ENCODE data around the gene MRPL12.

The MRPL12 gene

GRCh38 chr17:81741594-81742452 lies 38.7 kb downstream of the MRPL12 start:
- no peak for DNase-seq

Data from NCI-H446 treated with DMSO at 0.1 percent for 48 hours (cell line).